T-cell (primary cell): ENCODE data around the gene RET. TPM values are rescaled to one million over a fixed set of nuclear protein-coding genes. Genes with fewer than 3 reads are reported as not detected.

Source experiments
- ATAC-seq, 4 experiments: fragments of 200-7000 bp in 3 of 4; fragments of 150-1000 bp in 1 of 4; cut with Tn5 transposase; replicated peaks in 1 of 4; 1 replicate in 3 of 4; 2 replicates in 1 of 4; pipeline ENCODE4 v1.10.0; 2021; ENCODE audit warnings: moderate library complexity in 3 of 4, mild to moderate bottlenecking in 2 of 4, moderate number of reproducible peaks in 1 of 4
- CTCF ChIA-PET, 2 donors: fragments of 300-600 bp; sonication (Branson Sonifier 250); formaldehyde crosslinking; loops; one replicate each; lab custom pipeline; 2022; ENCODE audit warnings: antibody characterized with exemption in 2 of 2; lab: Charles Lee
- POLR2A ChIA-PET, 2 donors: fragments of 300-600 bp; sonication (Branson Sonifier 250); formaldehyde crosslinking; loops; one replicate each; lab custom pipeline; 2022; ENCODE audit warnings: antibody characterized with exemption in 2 of 2; lab: Charles Lee
- DNase-seq, 35 experiments: peaks; one replicate each; pipeline versions ENCODE4 v3.0.0 to v3.0.0-alpha.2; 2013 to 2023
- H3K27ac ChIP-seq: one replicate; pipeline ENCODE4 v1.5.1; 2013; ENCODE audit warnings: low read length
- H3K27me3 ChIP-seq, 2 experiments: replicated peaks in 1 of 2; 1 replicate in 1 of 2; 2 replicates in 1 of 2; pipeline versions ENCODE4 v1.6.1 to v1.7.0; 2013; ENCODE audit warnings: low read length in 1 of 2, mixed read lengths in 1 of 2; ENCODE audit not compliant: control insufficient read depth in 2 of 2, insufficient read depth in 2 of 2; ENCODE audit errors: extremely low read depth in 1 of 2
- H3K36me3 ChIP-seq, 2 donors: 1 replicate in 1 of 2; 2 replicates in 1 of 2; pipeline versions ENCODE4 v1.6.1 to v1.7.0; 2013; ENCODE audit warnings: low read length in 1 of 2; ENCODE audit not compliant: control insufficient read depth in 2 of 2, insufficient read depth in 1 of 2; ENCODE audit errors: extremely low read depth in 1 of 2
- H3K4me1 ChIP-seq, 2 experiments: 1 replicate in 1 of 2; 2 replicates in 1 of 2; pipeline versions ENCODE4 v1.6.1 to v1.7.0; 2013; ENCODE audit warnings: low read length in 2 of 2, mixed read lengths in 1 of 2; ENCODE audit not compliant: insufficient read depth in 2 of 2, control insufficient read depth in 1 of 2; ENCODE audit errors: extremely low read depth in 1 of 2
- H3K4me3 ChIP-seq, 2 donors: 1 replicate in 1 of 2; 2 replicates in 1 of 2; pipeline versions ENCODE4 v1.5.1 to v1.7.0; 2013; ENCODE audit warnings: mild to moderate bottlenecking in 2 of 2, low read length in 1 of 2, moderate library complexity in 1 of 2; ENCODE audit not compliant: control insufficient read depth in 1 of 2; ENCODE audit errors: extremely low read depth in 1 of 2
- H3K9me3 ChIP-seq: 2 replicates; pipeline ENCODE4 v1.7.0; 2013
- H3K27ac Mint-ChIP-seq, 2 donors: one replicate each; pipeline ENCODE4 v1.8.0; 2020 to 2021; ENCODE audit warnings: mild to moderate bottlenecking in 2 of 2, mixed read lengths in 2 of 2
- H3K27me3 Mint-ChIP-seq, 2 donors: one replicate each; pipeline ENCODE4 v1.8.0; 2021 to 2022; ENCODE audit warnings: mixed read lengths in 2 of 2
- H3K36me3 Mint-ChIP-seq: one replicate; pipeline ENCODE4 v1.8.0; 2021; ENCODE audit warnings: mixed read lengths
- H3K4me1 Mint-ChIP-seq, 3 donors: one replicate each; pipeline ENCODE4 v1.8.0; 2020 to 2022; ENCODE audit warnings: mixed read lengths in 3 of 3, mild to moderate bottlenecking in 1 of 3
- H3K4me3 Mint-ChIP-seq, 3 donors: one replicate each; pipeline ENCODE4 v1.8.0; 2020 to 2022; ENCODE audit warnings: mild to moderate bottlenecking in 3 of 3, mixed read lengths in 3 of 3, moderate library complexity in 3 of 3
- H3K9me3 Mint-ChIP-seq, 3 donors: one replicate each; pipeline ENCODE4 v1.8.0; 2020 to 2022; ENCODE audit warnings: mixed read lengths in 3 of 3
- WGBS: methylation state at CpG from one replicate; pipeline ENCODE4 v1.1.5; 2013; ENCODE audit warnings: missing lambda C conversion rate; ENCODE audit not compliant: insufficient coverage; 5-methylcytosine and 5-hydroxymethylcytosine counted together
- total RNA-seq, 35 experiments: library from RNA in 6 of 35; stranded (reverse) in 6 of 35; fragments of 120-200 nt in 1 of 35; gene quantifications; one replicate each; pipeline versions ENCODE4 v1.2.1 to v1.2.4 and lab custom pipeline; 2013 to 2026

The RET gene
- total RNA-seq, 5 donors from 2014 or later (not counting 1 experiment from before 2014, with no cell fraction given), result 0.13 to 0.25 (median 0.15) TPM; not detected in 2

DNA sequence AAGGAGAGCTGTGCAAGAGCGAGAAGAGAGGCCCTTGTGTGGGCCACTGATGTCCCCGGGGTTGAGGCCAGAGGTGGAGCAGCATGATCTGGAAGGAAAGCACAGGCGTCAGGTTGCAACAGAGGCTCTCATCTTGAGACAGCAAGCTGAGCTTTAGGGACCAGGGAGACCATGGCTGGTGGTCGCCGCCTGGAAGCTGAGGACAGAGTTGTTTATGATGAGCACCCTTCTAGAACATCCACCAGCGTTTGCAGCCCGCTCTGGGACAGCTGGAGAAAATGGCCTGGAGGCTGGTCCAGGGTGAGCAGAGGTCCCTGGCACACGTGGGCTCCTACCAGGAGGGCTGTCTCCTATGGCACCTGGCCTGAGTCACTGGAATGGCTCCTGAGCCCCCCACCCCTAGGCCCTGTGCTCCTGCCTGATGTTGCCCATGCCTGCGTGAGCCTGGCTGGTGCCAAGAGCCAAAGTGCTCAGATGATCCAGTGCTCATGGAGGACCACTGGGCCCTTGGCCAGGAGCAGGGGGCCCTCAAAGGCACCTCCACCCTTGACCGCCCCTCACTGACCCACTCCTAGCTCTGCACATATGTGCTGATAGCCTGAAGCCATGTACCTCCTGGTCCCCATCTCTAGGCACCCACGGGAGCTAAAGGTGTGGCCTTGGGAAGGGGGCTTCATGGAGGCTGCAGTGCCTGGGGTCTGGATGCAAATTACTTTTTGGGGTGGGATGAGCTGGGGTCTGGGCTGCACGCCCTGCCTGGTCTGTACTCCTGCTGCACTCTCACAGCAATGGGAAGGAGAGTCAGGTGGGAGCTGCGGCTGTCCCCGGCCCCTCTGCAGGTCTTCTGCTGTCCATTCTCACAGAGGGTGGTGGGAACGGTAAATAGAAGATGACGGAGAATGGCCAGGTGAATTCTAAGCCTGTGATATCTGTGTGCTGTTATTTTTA is 40.1 kb upstream of the RET start:
- Histone ChIP-seq H3K4me3 (no peak overlapping the region), H3K9me3 (no peaks in the 10 kb centered on the region), H3K27me3 (peaks cover 0 to 10% of the 10 kb centered on the region in 2 experiments), H3K4me1 (no peaks in the 10 kb centered on the region), H3K36me3 (no peaks in the 10 kb centered on the region), H3K27ac (no peak overlapping the region)
- Mint-ChIP-seq H3K4me1 (peaks cover 3 to 6% (median 4%) of the 10 kb centered on the region in 3 donors), H3K9me3 (peaks cover 7 to 22% (median 9%) of the 10 kb centered on the region in 3 donors), H3K27me3 (peaks cover 0 to 4% of the 10 kb centered on the region in 2 donors), H3K27ac (no peak overlapping the region), H3K36me3 (no peaks in the 10 kb centered on the region), H3K4me3 (no peak overlapping the region)
- 61% methylated on average over 10 of the region's 16 CpGs for WGBS
- ATAC-seq, result no peak
- CTCF ChIA-PET, result no interaction called here
- POLR2A ChIA-PET, result no interaction called here
- no peak for DNase-seq

DNA sequence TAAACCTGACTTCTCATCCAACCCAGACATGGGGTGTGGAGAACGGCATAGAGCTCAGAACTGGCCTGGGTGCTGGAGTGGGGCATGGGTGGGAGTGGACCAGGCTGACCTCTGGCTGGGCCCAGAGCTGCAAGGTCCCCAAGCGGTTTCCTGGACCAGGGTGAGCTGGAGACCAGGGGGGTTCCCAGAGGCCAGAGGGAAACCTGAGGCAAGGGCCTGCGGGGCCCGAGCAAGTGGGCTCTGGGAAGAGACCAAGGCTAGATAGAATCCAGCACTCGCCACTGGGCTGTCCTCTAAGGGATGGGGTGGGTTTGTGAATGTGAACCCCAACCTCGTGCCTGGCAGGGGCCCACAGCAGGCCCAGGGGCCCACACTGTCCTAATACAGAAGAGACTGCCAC is 39.4 kb upstream of the RET start:
- Mint-ChIP-seq H3K9me3 (peaks cover 7 to 15% (median 9%) of the 10 kb centered on the region in 3 donors), H3K27ac (no peak overlapping the region), H3K4me3 (no peak overlapping the region), H3K27me3 (peaks cover 0 to 4% of the 10 kb centered on the region in 2 donors), H3K36me3 (no peaks in the 10 kb centered on the region), H3K4me1 (peaks cover 3 to 6% (median 4%) of the 10 kb centered on the region in 3 donors)
- H3K4me1 ChIP-seq, result no peaks in the 10 kb centered on the region
- no peaks in the 10 kb centered on the region for H3K9me3 ChIP-seq
- H3K27me3 ChIP-seq, result peaks cover 0 to 10% of the 10 kb centered on the region in 2 experiments
- no peak overlapping the region for H3K4me3 ChIP-seq
- CTCF ChIA-PET, result no interaction called here
- no peak overlapping the region for H3K27ac ChIP-seq
- POLR2A ChIA-PET, result no interaction called here
- 50% methylated on average over 1 of the region's 6 CpGs for WGBS
- H3K36me3 ChIP-seq, result no peaks in the 10 kb centered on the region
- no peak for ATAC-seq
- no peak for DNase-seq

DNA sequence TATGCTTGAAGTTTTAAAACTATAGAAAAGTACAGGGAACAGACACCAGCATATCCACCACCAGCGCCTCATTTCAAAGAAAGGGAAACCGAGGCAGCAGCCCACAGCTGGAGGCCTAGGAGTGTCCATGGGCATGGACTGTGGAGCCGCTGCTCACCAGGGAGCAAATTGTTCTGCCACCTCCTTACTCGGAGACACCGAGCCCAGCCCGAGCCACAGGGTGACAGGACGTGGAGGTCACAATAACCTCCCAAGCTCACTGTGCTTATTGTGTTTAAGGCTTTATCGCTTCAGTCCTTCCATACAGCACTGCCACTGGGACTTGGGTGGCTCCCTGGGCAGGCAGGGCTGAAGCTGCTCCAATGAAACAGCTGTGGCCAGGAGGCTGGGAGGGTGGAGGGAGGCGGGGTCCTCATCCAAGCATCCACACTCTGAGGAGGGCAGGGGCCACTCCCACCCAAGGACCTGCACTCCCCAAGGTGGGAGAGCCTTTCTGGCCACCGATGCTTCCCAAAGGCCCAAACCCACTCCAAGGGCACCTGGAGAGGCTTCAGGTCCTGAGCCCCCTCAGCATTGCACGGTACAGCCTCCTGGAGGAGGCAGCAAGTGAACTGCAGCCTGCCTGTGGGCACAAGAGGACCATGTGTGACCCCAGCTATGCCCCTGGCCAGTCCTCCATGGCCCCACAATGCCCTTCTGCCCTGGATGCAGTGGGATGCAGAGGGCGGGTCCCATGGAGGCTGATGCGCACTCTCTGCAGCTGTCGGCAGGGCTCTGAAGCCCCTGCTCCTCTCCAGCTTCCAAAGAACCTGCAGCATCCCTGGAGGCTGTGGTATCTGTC is 38.7 kb upstream of the RET start:
- no peaks in the 10 kb centered on the region for H3K4me1 ChIP-seq
- Mint-ChIP-seq H3K27me3 (peaks cover 0 to 4% of the 10 kb centered on the region in 2 donors), H3K4me1 (peaks cover 3 to 6% (median 4%) of the 10 kb centered on the region in 3 donors), H3K27ac (no peak overlapping the region), H3K4me3 (no peak overlapping the region), H3K36me3 (no peaks in the 10 kb centered on the region), H3K9me3 (peaks cover 0 to 8% (median 2%) of the 10 kb centered on the region in 3 donors)
- H3K36me3 ChIP-seq, result no peaks in the 10 kb centered on the region
- no peak overlapping the region for H3K4me3 ChIP-seq
- no peak overlapping the region for H3K27ac ChIP-seq
- ChIA-PET POLR2A (no interaction called here), CTCF (no interaction called here)
- no peak for ATAC-seq
- DNase-seq, result peak in 1 of 35 experiments; percentile 18
- WGBS, result 86% methylated on average over 11 of the region's 14 CpGs
- H3K27me3 ChIP-seq, result peaks cover 0 to 10% of the 10 kb centered on the region in 2 experiments
- no peaks in the 10 kb centered on the region for H3K9me3 ChIP-seq

DNA sequence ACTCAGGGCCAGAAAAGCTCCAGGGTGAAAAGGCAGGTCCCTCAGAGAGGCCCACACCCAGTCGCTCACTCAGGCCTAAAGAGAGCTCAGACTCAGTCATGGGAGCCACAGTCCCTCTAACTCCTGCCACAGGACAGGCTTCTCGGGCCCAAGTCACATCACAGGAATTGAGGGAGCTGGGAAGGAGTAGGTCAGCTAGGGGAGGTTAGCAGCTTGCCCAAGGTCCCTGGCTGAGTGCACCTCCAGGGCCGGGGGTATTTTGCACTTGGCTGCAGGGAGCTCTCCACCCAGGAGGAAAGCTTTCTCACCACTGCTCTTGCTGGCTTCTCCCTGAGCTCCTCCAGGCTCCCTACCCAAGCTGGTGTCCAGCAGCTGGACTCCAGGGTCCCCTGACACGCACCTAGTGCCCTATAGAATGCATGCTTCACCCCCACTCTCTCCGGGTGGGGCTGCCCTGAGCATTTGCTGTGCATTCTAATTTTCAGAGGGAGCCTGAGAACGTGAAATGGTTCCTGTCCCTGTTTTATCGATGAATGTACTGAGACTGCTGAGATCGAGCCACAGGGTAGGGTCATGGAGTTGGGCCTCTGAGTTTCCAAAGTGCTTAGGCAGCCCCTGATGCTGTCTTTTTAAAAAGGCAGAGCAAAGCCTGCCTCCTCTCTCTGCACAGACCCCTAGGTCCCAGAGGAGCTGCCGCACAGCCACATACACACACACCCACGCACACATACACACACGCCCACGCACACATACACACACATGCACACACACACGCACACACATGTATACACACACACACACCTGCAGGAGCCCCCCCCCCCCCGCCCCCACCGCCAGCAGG is 37.9 kb upstream of the RET start:
- Mint-ChIP-seq H3K4me3 (no peak overlapping the region), H3K27ac (no peak overlapping the region), H3K9me3 (peaks cover 0 to 3% (median 0%) of the 10 kb centered on the region in 3 donors), H3K4me1 (peaks cover 3 to 6% (median 4%) of the 10 kb centered on the region in 3 donors), H3K36me3 (no peaks in the 10 kb centered on the region), H3K27me3 (peaks cover 0 to 4% of the 10 kb centered on the region in 2 donors)
- Histone ChIP-seq H3K9me3 (no peaks in the 10 kb centered on the region), H3K4me1 (no peaks in the 10 kb centered on the region), H3K36me3 (no peaks in the 10 kb centered on the region), H3K27me3 (peaks cover 0 to 10% of the 10 kb centered on the region in 2 experiments), H3K4me3 (no peak overlapping the region), H3K27ac (no peak overlapping the region)
- WGBS, result 96% methylated on average over 4 of the region's 15 CpGs
- DNase-seq (peak in 1 of 35 experiments; percentile 9), ATAC-seq (no peak)
- ChIA-PET CTCF (no interaction called here), POLR2A (no interaction called here)

DNA sequence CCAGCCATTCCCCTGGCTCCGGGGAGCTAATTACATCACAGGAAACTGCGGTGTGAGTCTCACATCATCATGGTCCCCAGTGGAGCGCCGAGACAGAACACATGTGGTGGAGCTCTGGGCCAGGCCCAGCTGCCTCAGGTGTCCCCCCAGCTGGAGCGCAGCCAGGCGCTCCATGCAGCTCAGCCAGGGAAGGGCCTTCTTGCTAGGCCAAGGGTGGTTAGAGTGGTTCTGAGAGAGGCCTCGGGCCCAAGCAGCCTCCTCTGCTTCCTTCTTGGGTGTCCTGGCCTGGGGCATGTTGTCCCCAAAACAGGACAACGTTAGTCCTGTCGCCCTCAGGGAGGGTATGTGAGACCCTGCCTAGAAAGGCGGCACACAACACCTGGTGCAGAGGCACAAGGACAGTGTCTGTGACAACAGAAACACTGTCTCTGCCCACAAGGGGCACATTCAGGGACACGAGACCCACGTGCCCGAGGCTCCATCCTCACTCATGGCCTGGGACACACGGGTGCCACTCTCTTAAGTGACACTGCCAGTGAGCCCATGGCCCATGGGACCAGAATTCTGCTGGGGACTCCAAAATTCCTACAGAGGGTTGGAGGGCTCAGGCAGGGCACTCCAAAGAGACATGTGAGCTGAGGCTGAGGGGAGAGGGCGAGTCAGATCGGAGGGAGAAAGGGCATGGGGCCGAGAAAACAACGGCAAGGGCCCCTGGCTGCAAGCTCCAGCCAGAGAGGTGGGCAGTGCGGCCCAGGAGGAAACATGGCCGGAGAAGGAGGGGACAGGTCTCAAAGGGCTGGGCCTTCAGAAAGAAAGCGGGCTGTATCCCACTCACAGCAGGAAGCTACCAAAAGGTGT is 37.0 kb upstream of the RET start:
- Histone ChIP-seq H3K27ac (no peak overlapping the region), H3K4me3 (no peak overlapping the region), H3K9me3 (no peaks in the 10 kb centered on the region), H3K36me3 (no peaks in the 10 kb centered on the region), H3K4me1 (no peaks in the 10 kb centered on the region), H3K27me3 (peaks cover 0 to 10% of the 10 kb centered on the region in 2 experiments)
- CTCF ChIA-PET, result no interaction called here
- peak in 1 of 4 experiments; percentile 52 for ATAC-seq
- peaks cover 0 to 6% of the 10 kb centered on the region in 2 donors for H3K27me3 Mint-ChIP-seq
- H3K4me1 Mint-ChIP-seq, result peaks cover 3 to 6% (median 4%) of the 10 kb centered on the region in 3 donors
- no peak overlapping the region for H3K4me3 Mint-ChIP-seq
- WGBS, result 78% methylated on average over 20 of the region's 21 CpGs
- DNase-seq, result peak in 1 of 35 experiments; percentile 24
- no peaks in the 10 kb centered on the region for H3K36me3 Mint-ChIP-seq
- POLR2A ChIA-PET, result no interaction called here
- H3K9me3 Mint-ChIP-seq, result no peaks in the 10 kb centered on the region
- no peak overlapping the region for H3K27ac Mint-ChIP-seq
